ENCODE results near the gene GALNT16. TPM values are rescaled to one million over a fixed set of nuclear protein-coding genes. Genes with fewer than 3 reads are reported as not detected.

GALNT16 gene
- total RNA-seq, 1 donor from 2014 or later = 3.5 TPM

DNA sequence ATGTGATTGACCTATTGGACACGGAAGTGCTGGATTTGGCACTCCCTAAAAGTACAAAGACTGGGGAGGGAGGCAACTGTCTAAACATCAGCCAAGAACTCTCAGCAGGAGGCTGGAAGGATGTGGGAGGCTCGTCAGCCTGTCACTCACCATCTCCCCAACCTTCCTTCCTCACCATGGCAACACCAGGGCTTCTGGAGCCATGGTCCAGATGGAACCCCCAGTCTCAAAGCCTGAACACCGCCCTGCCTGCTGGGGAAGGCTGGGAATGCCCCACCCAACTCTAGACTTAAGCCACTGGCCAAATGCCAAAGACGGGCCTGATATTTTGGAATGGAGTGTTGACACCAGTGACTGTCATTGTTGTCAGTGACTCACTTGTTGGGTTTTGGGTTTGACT lies 55.3 kb downstream of the GALNT16 start:
- no peak overlapping the region for H3K4me2 ChIP-seq
- no peaks in the 10 kb centered on the region for H3K9me3 Mint-ChIP-seq
- DNase-seq (ENCODE audit: low spot score) = no peak
- no peak overlapping the region for H3K4me3 ChIP-seq
- H4K20me1 ChIP-seq (ENCODE audit: low read depth) = no peaks in the 10 kb centered on the region
- H3F3A ChIP-seq (ENCODE audit: low read depth) = peaks cover 8% of the 10 kb centered on the region
- H3K4me1 ChIP-seq = peaks cover 10% of the 10 kb centered on the region
- H3K27me3 ChIP-seq = no peaks in the 10 kb centered on the region
- no peak overlapping the region for H3K27ac ChIP-seq
- no peak overlapping the region for H3K27ac Mint-ChIP-seq
- H2AFZ ChIP-seq (replicated peaks) = no peak overlapping the region
- peaks cover 4% of the 10 kb centered on the region for H3K27me3 Mint-ChIP-seq (ENCODE audit: insufficient read depth, low read depth)
- H3K9me3 ChIP-seq (ENCODE audit: low read depth) = no peaks in the 10 kb centered on the region
- no peaks in the 10 kb centered on the region for H3K36me3 ChIP-seq
- no peak overlapping the region for H3K9ac ChIP-seq
- no peak overlapping the region for H3K4me3 Mint-ChIP-seq
- peaks cover 22% of the 10 kb centered on the region for H3K4me1 Mint-ChIP-seq
- no peaks in the 10 kb centered on the region for H3K79me2 ChIP-seq (ENCODE audit: low read depth)
- no peak for TF ChIP-seq EZH2 (IDR thresholded peaks at IDR 0.05)
- TF ChIP-seq, protein P1, sequence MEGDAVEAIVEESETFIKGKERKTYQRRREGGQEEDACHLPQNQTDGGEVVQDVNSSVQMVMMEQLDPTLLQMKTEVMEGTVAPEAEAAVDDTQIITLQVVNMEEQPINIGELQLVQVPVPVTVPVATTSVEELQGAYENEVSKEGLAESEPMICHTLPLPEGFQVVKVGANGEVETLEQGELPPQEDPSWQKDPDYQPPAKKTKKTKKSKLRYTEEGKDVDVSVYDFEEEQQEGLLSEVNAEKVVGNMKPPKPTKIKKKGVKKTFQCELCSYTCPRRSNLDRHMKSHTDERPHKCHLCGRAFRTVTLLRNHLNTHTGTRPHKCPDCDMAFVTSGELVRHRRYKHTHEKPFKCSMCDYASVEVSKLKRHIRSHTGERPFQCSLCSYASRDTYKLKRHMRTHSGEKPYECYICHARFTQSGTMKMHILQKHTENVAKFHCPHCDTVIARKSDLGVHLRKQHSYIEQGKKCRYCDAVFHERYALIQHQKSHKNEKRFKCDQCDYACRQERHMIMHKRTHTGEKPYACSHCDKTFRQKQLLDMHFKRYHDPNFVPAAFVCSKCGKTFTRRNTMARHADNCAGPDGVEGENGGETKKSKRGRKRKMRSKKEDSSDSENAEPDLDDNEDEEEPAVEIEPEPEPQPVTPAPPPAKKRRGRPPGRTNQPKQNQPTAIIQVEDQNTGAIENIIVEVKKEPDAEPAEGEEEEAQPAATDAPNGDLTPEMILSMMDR (IDR thresholded peaks at IDR 0.05) = no peak
- no peak for TF ChIP-seq EZH2phosphoT487 (IDR thresholded peaks at IDR 0.05)
- peaks cover 6% of the 10 kb centered on the region for H3K36me3 Mint-ChIP-seq

DNA sequence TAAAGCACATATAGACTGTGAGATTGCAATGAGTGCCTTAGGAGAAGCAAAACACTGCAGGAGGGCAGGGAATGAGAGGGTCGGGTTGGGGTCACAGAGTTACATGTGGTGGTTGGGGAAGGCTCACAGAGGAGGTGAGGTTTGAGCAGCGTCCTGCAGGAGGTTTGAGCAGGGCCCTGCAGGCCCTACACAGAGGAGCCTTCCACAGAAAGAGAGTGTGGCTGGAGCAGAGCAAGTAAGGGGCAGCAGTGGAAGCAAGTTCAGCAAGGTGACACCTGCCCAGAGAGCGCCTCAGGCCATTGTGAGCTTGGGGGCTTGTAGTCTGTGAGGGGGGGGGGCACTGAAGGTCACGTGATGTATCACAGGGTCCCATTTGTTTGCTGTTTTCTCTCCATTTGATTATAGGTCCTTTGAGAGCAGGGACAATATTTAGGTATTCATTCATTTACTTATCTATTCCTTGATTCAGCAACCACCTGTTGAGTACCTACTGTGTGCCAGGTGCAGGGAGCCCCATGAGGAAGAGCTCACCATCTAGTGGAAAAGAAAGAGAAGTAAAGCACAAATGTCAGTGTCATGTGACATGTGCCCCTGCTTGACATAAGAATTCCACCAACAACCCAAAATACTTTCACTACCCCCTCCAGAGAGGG lies 56.6 kb downstream of the GALNT16 start:
- Histone ChIP-seq H3K9ac (no peak overlapping the region), H3K9me3 (ENCODE audit: low read depth) (no peaks in the 10 kb centered on the region), H3K79me2 (ENCODE audit: low read depth) (no peaks in the 10 kb centered on the region), H3K4me3 (no peak overlapping the region), H3K27ac (no peak overlapping the region), H3K36me3 (no peaks in the 10 kb centered on the region), H3K27me3 (no peaks in the 10 kb centered on the region), H3K4me1 (peaks cover 1% of the 10 kb centered on the region), H3K4me2 (no peak overlapping the region), H4K20me1 (ENCODE audit: low read depth) (no peaks in the 10 kb centered on the region), H2AFZ (replicated peaks) (no peak overlapping the region), H3F3A (ENCODE audit: low read depth) (no peaks in the 10 kb centered on the region)
- H3K9me3 Mint-ChIP-seq = no peaks in the 10 kb centered on the region
- H3K4me3 Mint-ChIP-seq = no peak overlapping the region
- H3K4me1 Mint-ChIP-seq = peaks cover 11% of the 10 kb centered on the region
- no peak overlapping the region for H3K27ac Mint-ChIP-seq
- H3K36me3 Mint-ChIP-seq = peaks cover 6% of the 10 kb centered on the region
- TF ChIP-seq EZH2 (IDR thresholded peaks at IDR 0.05) (no peak), EZH2phosphoT487 (IDR thresholded peaks at IDR 0.05) (no peak)
- TF ChIP-seq, protein P1 (IDR thresholded peaks at IDR 0.05) = no peak
- no peak for DNase-seq (ENCODE audit: low spot score)
- peaks cover 2% of the 10 kb centered on the region for H3K27me3 Mint-ChIP-seq (ENCODE audit: insufficient read depth, low read depth)

DNA sequence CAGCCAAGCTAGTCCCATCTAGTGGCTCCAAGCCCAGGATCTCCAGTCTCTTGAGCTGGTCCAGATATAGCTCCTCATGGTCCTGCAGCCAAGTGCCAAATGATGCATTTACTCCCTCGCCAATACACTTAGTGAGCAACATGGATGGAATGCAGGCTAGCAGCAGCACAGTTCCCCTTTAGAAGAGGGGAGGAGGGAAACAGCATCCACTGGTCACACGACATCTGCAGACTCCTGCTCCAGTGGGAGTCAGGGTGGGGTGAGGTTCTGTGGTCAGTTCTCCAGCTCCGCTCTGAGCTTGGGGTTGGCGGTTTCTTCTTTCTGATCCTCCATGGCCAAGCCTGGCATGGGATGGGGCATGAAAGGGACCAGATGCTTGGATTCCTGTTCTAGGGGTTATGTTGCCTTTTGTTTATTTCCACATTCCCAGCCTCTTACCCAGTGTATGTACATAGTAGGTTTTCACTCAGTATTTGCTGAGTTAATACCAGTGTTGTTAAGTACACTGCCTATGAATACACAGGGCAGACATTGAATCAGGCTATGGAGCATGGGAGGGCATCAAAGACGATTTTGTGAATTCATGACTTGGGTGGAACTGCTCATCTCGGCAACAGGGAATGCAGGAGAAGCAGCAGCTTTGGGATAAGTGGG lies 57.3 kb downstream of the GALNT16 start:
- no peaks in the 10 kb centered on the region for H3K79me2 ChIP-seq (ENCODE audit: low read depth)
- no peak overlapping the region for H3K27ac ChIP-seq
- TF ChIP-seq EZH2phosphoT487 (IDR thresholded peaks at IDR 0.05) (no peak), EZH2 (IDR thresholded peaks at IDR 0.05) (no peak)
- TF ChIP-seq, protein P1 (IDR thresholded peaks at IDR 0.05) = no peak
- no peak overlapping the region for H3K4me3 Mint-ChIP-seq
- H3K9me3 ChIP-seq (ENCODE audit: low read depth) = no peaks in the 10 kb centered on the region
- peaks cover 3% of the 10 kb centered on the region for H3K27me3 Mint-ChIP-seq (ENCODE audit: insufficient read depth, low read depth)
- no peak overlapping the region for H3K27ac Mint-ChIP-seq
- H3K4me2 ChIP-seq = no peak overlapping the region
- H3K27me3 ChIP-seq = no peaks in the 10 kb centered on the region
- peaks cover 6% of the 10 kb centered on the region for H3K36me3 Mint-ChIP-seq
- H3K9me3 Mint-ChIP-seq = no peaks in the 10 kb centered on the region
- H3K9ac ChIP-seq = no peak overlapping the region
- no peak overlapping the region for H2AFZ ChIP-seq (replicated peaks)
- H4K20me1 ChIP-seq (ENCODE audit: low read depth) = no peaks in the 10 kb centered on the region
- no peak for DNase-seq (ENCODE audit: low spot score)
- no peak overlapping the region for H3K4me3 ChIP-seq
- H3F3A ChIP-seq (ENCODE audit: low read depth) = no peaks in the 10 kb centered on the region
- peaks cover 9% of the 10 kb centered on the region for H3K4me1 Mint-ChIP-seq
- H3K4me1 ChIP-seq = no peaks in the 10 kb centered on the region
- H3K36me3 ChIP-seq = no peaks in the 10 kb centered on the region
